Activated CD4-positive, alpha-beta T cell treated with anti-CD3 and anti-CD28 coated beads, Interleukin-2, amount 10 ng/mL, durations not matched to agents 24 days and 14 days (primary cell): ENCODE results near the gene POMP. TPM values are rescaled to one million over a fixed set of nuclear protein-coding genes. Genes with fewer than 3 reads are reported as not detected.

Experiments
- DNase-seq: peaks from one replicate; pipeline ENCODE4 v3.0.0; 2022
- H3K27ac Mint-ChIP-seq: one replicate; pipeline ENCODE4 v1.8.0; 2022; ENCODE audit warnings: mild to moderate bottlenecking, mixed read lengths
- H3K27me3 Mint-ChIP-seq: one replicate; pipeline ENCODE4 v1.8.0; 2022; ENCODE audit warnings: mixed read lengths
- H3K36me3 Mint-ChIP-seq: one replicate; pipeline ENCODE4 v1.8.0; 2022; ENCODE audit warnings: low read depth, mild to moderate bottlenecking, mixed read lengths
- H3K4me1 Mint-ChIP-seq: one replicate; pipeline ENCODE4 v1.8.0; 2021; ENCODE audit warnings: mixed read lengths
- H3K4me3 Mint-ChIP-seq: one replicate; pipeline ENCODE4 v1.8.0; 2022; ENCODE audit warnings: mild to moderate bottlenecking, moderate library complexity, mixed read lengths
- H3K9me3 Mint-ChIP-seq: one replicate; pipeline ENCODE4 v1.8.0; 2021; ENCODE audit warnings: mixed read lengths
- intact Hi-C: fragments of 100-400 bp; cut with micrococcal nuclease; formaldehyde crosslinking; loops from one replicate; pipeline ENCODE4 v1.15.1; 2023
- total RNA-seq: library from RNA; stranded (reverse); gene quantifications from 2 replicates; pipeline ENCODE4 v1.2.3, GENCODE V29; 2022

POMP gene
- total RNA-seq, 1 donor from 2014 or later: 152 TPM

DNA sequence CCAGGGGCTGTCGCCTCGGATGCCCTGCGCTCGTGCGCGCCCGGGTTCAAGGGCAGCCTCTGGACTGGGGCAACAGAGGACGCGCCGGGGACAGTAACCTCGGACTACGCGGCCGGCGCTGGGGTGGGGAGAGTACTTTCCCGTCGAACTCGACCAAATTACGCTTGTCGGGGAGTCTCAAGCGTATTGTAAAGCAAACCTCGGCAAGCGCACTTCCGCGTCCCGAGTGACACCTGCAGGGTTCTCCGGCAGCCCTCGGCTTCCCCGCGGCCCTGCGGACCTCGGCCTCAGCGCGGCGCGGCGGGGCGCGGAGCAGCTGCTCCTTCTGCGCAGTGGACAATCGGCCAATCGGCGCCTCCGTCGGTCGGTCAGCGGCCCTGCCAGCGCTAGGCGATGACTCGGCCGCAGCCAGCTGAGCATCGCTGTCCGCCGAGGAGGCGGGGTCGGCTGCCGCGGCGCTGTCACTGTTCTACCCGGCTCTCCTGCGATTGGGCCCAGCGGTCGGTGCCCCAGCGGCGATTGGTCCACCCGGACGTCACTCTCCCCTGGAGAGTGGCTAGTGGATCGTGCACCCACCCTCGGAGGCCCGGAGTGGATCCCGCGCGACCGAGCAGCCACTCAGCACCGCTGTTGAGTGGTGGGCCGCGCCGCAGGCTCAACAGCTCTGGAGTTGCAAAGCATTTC is 59.8 kb downstream of the POMP start, which contains the start of gene SLC46A3:
Gene SLC46A3 (minus strand): TSS at position 428 of the 684 bp plus-strand sequence. CDS start 972 bp downstream, outside the sequence.
- peak; percentile 99 for DNase-seq
- intact Hi-C loops: loop anchor here (1.0 kb wide), 2 partner anchors 10 to 59 kb away; partner anchors contain the start of gene POMP
- Mint-ChIP-seq H3K9me3 (no peaks in the 10 kb centered on the region), H3K4me3 (peak within 1 kb of the TSS; percentile 97), H3K27me3 (peaks cover 5% of the 10 kb centered on the region), H3K27ac (peak within 1 kb of the TSS; percentile 86), H3K36me3 (no peaks in the 10 kb centered on the region), H3K4me1 (peaks cover 23% of the 10 kb centered on the region)

DNA sequence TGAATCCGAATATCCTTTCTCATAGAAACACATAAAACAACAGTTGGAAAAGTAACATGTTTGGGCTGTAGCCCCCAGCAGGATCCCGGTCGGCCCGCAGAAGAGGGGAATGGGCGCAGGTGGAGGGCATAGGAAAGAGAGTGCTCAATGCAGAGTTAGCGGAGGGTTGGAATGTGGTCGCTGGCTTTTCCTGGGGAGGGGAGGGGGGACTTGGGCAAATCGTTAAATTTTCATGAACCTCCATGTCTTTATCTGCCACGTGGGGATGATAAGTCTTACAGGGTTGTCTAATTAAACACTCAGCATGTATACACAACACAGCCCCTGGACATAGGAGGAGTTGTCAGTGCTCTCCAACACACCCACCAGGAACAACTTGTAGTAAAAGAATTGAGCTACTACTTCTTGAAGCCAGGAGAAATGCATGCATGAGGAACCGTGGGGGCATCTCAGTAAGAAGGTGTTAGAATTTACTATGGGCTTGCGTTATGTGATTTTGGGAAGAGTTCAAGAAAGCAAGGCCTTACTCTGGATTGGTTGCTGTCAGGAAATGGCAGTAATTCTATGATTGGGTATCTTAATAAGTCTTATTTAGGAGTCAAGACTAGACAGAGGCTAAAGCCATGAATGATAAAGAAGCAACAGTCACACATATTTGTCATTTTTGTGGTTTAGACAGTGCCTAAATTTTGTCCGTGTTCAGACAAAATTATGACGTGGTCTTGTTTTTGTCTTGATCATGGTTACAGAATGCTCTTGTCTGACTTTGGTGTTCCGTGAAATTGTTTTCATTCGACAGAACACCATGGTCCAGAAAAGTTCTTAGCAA is 60.5 kb downstream of the POMP start:
- Mint-ChIP-seq H3K27me3 (peaks cover 8% of the 10 kb centered on the region), H3K9me3 (no peaks in the 10 kb centered on the region), H3K4me1 (peaks cover 23% of the 10 kb centered on the region), H3K27ac (peak overlapping the region; percentile 86), H3K4me3 (peak overlapping the region; percentile 97), H3K36me3 (no peaks in the 10 kb centered on the region)
- intact Hi-C loops: loop anchor here (1.0 kb wide), 1 partner anchor 60 kb away; the partner anchor contains the start of gene POMP
- DNase-seq: no peak

DNA sequence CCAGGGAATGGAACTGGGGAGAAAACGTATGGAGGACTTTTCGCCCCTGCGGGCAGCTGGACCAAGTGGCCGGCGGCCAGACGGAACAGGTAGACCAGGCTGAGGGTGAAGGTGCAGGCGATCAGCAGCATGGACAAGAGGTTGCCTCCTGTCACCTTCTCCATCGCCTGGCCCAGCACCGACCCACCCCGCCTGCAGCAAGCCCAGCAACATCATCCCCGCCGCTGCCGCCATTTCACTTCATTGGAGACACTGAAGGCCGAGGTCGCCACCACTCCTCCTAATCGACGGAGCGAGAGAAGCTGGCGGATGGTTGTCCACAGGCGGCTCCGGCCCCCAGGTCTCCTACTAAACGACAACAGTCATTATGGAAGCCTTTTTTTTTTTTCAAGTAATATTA is 64.9 kb downstream of the POMP start:
- H3K27me3 Mint-ChIP-seq: peaks cover 27% of the 10 kb centered on the region
- intact Hi-C loops: no loop called here
- no peak overlapping the region for H3K27ac Mint-ChIP-seq
- no peak for DNase-seq
- peaks cover 8% of the 10 kb centered on the region for H3K4me1 Mint-ChIP-seq
- no peak overlapping the region for H3K4me3 Mint-ChIP-seq
- no peaks in the 10 kb centered on the region for H3K36me3 Mint-ChIP-seq
- H3K9me3 Mint-ChIP-seq: no peaks in the 10 kb centered on the region

DNA sequence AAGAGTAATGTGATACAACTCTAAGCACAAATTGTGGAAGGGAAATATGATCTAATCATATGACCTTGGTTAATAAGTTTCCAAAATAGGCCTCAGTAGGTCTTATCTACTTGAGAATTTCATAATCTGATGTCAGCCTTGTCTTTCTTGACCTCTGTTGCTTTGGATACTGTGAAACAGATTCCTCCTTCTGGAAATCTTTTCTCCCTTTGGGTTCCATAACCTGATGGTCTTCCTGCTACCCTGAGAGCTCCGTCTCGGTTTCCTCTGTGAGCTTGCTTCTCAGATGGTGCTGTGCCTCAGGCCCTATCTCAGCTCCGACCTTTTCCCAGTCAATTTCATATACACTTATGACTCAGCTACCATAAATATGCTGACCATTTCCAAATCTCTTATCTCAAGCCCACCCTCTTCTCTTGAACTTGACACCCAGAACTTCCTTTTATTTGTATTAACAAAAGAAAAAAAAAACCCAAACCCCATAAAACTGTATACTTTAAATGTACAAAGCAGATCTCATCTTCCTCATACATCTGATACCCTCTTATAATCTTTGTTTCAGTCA is 66.2 kb downstream of the POMP start:
- Mint-ChIP-seq H3K36me3 (no peaks in the 10 kb centered on the region), H3K9me3 (no peaks in the 10 kb centered on the region), H3K27me3 (peaks cover 27% of the 10 kb centered on the region), H3K4me3 (no peak overlapping the region), H3K27ac (no peak overlapping the region), H3K4me1 (peaks cover 1% of the 10 kb centered on the region)
- intact Hi-C loops: no loop called here
- DNase-seq: no peak

Other genes with a start within 250 kb of the POMP start
- 46.3 and 46.7 TPM in 2 replicates for gene FLT1, start 164.0 kb upstream of the POMP start, total RNA-seq
- gene SLC46A3, start 59.8 kb downstream of the POMP start, total RNA-seq: 3.1 and 3.3 TPM in 2 replicates
- gene MTUS2, start 161.2 kb downstream of the POMP start, total RNA-seq: not detected in 2 replicates